G401 (cell line): Measurements from ENCODE around the gene C17orf100. TPM values are rescaled to one million over a fixed set of nuclear protein-coding genes. Genes with fewer than 3 reads are reported as not detected.
"Not testable (repeated sequence)": the region's sequence is repeated elsewhere in the genome, so short reads cannot be mapped to it uniquely, and the experiment has no call there.

Experiments used
- DNase-seq: peaks from one replicate; pipeline ENCODE4 v3.0.0-alpha.2; 2015; ENCODE audit warnings: low spot score
- in situ Hi-C: cut with HindIII; loops from 2 replicates; pipeline ENCODE4 v1.10.0; 2016; ENCODE audit warnings: low sequenced_read_pairs, mixed read lengths
- total RNA-seq: library from RNA; depleted of rRNA; stranded (reverse); fragments of >200 nt; shearing (Covaris generic); gene quantifications from 2 replicates; pipeline ENCODE4 v1.2.3, GENCODE V29; 2014

Gene C17orf100
- total RNA-seq, 1 experiment from 2014 or later, result 2.8 TPM

DNA sequence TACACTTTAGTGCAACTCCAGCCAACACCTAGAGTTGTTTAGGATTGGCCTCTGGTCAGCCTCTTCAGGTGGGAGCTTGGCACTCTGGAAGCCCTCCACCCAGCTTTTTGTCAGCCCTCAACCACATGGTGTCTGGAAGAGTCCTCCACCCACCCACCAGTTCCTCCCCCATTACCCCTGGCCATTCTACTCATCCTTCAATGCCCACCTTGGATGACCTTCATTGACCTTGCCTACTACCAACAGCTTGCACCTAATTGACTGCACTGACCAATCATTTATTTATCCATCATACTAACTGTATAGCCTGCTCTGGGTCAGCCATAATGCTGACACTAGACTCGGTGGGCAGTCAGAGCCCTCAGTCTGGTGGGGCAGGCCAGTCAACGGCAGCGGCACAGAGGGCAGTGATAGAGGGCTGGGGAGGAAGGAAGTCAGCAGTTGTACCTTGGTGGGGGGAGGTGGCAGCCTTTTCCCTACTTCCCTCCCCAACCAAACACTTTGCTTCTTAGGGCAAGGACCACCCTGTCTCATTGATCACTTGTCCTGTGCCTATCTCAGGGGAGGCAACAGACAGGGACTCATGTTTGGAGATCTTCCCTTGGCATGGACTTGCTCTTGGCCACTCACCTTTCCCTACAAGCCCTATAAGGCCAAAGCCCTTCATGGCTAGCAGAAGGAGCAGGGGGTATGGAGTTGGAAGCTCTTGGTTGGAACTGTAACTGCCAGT lies 32.3 kb downstream of the C17orf100 start:
- DNase-seq, result no peak
- in situ Hi-C loops, result no loop called here

DNA sequence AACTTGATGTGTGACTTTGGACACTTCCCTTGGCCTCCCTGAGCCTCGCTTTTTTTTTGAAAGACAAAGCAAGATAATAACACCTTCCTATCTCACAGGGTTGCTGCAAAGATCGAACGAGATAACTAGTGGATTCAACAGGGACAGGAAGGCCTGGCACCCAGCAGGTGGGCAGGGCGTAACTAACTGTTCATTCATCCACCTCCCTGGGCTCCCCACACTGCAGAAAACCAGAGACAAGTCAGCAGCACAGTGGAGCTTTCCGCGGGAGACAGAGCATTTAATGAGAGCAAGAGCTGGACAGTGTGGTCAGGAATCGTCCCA lies 32.9 kb downstream of the C17orf100 start:
- in situ Hi-C loops, result no loop called here

DNA sequence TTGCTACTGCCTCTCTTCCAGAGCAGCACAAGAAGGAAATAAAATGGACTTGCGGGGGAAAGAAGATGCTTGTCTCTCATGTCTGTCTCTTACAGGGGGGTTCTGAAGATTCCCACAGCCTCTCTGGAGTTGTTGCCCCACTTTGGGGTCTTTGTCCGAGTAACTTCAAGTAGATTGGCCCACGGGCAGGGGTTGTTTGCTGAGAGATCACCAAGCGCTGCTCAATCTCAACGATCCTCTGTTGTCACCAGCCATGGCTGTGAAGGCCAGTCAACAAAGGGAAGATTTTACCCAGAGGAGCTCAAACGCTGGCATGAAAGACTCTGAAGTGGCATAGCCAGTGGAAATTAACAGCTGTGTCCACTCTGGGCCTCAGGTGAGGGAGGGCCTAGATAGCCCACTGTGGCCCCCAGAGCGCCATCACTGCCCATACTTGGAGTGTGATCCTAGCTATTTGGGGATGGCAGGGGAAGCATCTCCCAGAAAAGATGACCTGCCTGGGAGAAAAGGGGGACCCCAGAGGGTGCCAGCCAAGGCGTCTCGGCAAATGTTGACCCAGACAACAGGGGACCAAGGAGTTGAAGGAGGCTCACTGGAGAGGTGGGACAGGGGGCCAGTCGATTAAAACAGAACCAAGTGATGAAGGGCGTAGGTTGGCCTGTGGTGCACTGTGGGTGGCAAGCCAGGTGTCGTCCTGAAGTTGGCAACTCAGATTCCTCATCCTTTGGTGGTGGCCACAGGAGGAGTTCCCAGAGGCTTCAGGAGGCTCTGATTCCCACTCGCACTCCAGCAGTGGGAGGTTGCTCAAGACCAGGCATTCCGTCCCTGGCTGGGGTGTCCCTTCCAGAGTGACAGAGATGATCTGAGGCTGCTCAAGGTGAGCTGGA lies 33.6 kb downstream of the C17orf100 start:
- in situ Hi-C loops, result no loop called here

More for the DNA sequence above, 32.9 kb downstream of the C17orf100 start:
- DNase-seq, result no peak

DNA sequence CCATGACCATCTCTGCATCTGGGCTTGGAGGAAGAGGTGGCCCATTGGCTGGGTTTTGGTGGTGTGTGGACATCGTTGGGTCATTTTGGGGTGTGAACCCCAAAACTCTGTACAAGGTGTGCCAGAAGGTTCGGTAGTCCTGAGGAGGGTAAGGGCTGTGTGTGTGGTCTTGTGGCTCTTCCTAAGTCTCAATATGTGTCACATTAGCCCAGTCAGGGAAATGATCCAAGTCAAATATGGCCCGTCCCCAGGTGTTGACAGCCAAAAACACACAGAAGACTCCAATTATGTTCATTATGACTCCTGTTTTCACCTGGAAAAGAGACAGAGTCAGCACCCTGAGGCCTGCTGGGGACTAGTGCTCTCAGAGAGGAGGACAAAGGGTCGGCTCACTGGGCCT lies 34.5 kb downstream of the C17orf100 start:
- in situ Hi-C loops, result no loop called here
- no peak for DNase-seq

More for the DNA sequence above, 33.6 kb downstream of the C17orf100 start:
- DNase-seq, result no peak

DNA sequence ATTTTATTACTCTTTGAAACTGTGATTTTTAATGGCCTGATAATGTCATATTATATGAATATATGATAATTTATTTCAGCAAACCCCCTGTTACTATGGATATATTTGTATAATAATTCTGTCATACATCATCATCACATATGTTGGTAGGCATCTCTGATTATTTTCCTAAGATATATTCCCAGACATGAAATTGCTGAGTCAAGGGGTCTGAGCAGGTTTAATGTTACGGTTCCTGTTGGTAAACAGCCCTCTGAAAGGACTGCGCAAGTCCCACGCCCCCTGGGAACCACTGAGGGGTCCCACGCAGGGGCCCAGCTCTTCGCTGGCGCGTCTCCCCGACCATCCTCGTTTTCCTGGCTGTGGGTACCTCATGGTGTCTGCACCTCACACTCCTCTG lies 37.4 kb downstream of the C17orf100 start:
- no peak for DNase-seq
- in situ Hi-C loops, result no loop called here

DNA sequence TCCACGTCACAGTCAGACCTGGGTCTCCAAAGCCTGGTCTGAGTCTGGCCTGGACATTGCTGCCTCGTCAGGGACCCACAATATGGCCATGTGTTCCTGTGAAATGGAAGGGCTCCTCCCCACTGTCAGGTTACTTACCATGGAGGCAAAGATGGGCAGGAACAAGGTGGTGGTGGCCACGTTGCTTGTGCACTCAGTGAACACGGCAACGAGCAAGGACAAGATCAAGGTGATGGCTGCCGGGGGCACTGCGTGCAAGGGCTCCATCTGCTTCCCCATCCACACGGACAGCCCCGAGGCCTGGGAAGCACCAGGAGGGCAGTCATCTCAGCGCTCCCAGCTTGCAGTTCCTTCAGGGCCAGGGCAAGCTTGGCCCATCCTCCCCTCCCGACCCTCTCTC lies 39.1 kb downstream of the C17orf100 start:
- no peak for DNase-seq
- in situ Hi-C loops, result no loop called here

DNA sequence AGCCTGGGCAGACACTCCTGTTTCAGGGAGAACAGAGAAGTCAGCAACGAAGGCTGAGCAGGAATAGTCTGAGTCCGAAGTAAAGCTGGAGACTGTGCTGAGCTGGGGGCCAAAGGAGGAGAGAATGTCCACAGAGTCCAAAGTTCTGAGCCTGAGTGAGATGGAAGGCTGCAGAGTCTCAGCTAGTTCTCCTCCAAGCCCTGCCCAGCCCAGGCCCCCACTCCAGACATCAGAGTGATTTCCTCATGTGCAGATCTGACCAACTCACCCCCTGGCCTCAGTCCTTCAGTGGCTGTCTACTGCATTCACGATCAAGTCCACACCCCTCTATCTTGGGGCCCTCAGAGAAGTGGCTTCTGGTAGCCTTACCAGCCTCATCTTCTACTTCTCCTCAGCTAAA lies 40.0 kb downstream of the C17orf100 start:
- in situ Hi-C loops, result no loop called here
- no peak for DNase-seq

DNA sequence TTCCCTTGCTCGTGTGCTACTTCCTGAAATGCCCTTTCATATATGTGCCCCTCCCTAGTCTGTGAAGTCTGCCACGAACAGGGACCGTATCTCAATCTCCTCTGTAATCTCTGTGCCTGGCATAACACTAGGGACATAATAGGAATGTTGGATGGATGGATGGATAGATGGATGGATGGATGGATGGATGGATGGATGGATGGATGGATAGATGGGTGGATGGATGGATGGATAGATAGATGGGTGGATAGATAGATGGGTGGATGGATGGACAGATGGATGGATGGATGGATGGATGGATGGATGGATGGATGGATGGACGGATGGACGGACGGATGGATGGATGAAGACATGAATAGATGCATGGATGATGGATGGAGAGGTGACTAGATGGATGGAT lies 40.4 kb downstream of the C17orf100 start:
- DNase-seq, in situ Hi-C loops: not testable (repeated sequence)

DNA sequence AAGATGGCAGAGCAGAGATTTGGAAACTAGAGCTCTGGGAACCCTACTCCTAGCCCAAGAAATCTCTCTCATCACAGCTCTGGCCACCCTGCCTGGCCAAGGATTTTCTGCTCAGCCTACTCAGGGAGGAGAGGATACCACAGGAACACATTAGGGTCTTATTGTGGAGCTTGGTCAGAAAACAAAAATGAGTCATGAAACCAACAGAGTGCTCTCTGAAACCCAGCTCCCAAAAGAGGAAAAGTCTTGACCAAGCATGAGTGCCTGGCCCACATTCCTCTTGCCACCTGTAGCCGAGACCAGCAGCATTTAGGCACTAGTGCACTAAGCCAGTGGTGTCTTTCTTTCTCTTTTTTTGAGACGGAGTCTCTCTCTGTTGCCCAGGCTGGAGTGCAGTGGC lies 43.5 kb downstream of the C17orf100 start:
- in situ Hi-C loops, result no loop called here
- DNase-seq, result no peak

DNA sequence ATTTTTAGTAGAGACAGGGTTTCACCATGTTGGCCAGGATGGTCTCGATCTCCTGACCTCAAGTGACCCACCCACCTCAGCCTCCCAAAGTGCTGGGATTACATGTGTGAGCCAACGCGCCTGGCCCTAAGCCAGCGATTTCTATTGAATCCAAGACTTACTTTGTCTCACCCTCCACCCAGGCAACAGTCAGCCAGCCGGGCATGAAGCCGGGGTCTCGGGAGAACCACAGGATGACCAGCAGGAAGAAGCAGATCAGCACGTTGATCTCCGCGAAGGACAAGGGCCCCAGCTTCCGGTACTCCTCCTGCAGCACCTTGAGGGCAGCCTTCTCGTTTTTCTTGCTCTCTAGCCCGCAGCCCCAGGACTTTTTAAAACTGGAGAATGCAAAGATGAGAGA lies 44.0 kb downstream of the C17orf100 start:
- DNase-seq, result no peak
- in situ Hi-C loops, result no loop called here

DNA sequence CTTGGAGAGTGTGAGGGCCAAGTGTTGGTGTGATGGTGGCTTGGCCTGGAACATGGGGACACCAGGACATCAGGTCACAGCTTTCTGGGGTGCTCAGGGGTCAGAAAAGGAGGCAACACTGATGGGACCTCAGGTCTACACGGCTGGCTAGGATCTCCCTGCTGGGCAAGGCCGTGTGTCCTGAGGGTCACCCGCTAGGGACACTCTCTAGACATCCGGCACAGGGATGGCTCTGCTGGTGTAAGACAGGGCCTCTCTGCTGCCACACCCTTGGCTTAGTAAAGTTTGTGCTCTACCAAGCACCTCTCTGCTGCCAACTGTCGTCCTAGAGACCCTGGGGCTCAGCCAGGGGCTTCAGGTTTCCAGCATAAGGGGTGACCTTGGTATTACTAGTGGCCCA lies 45.3 kb downstream of the C17orf100 start:
- DNase-seq, result no peak
- in situ Hi-C loops, result no loop called here

DNA sequence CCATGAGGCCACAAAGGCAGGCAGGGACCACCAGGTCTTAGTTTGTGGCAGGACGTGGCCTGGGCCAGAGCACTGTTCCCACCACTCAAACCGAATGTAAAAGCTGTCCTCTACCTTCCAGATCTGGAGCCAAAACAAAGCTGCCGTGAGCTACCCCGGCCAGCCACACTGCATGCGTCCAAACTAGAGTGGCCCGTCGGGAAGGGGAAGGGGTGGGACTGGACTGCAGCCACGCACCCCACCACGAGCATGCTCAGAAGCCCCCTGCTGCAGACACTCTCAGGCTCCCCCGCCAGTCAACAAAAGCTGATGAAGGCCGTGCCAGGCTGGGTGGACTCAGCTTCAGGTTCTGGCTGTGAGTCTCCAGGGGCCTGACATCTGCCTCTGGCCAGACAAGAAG lies 46.4 kb downstream of the C17orf100 start:
- DNase-seq, result no peak
- in situ Hi-C loops, result no loop called here

DNA sequence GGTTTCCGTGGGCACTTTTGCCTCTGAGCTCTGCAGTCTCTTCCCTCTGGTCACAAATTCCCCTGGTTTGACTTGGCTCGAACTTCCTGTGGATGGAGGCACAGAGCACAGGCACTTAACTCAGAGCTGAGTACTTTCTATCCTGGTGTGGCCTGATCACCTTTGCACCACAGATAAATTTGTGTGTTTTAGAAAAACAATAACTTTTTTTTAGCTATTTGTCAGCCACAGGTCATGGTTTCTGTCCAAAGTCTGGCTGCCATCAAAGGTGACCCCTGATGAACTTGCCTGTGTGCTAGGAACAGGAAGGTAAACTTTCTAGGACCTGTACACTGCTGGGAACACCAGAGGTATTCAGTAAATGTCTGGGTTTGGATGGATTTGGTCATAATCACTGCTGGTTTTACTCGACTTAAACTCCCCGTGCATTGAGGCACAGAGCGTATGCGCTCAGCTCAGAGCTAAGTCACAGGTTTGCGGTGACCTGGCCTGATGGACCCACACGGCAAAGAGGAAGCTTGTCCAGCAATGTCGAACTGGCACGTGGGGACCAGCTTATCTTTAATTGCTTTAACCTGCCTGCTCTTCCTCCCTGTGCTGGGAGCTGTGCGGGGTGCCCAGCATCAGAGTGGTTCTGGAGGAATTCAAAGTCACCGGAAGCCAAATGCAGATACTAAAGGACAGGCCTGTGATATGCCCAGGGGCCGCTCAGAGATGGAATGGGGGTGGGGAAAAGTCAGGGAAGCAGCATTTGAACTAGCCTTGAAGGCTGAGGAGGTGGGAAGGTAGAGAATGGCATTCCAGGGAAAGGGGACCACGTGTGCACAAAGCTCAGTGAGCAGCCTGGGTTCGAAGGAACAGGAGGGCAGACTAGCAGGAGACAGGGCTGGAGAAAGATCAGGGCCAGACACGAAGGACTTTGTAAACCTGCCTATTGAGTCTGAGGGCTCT lies 48.7 kb downstream of the C17orf100 start:
- in situ Hi-C loops, result no loop called here
- no peak for DNase-seq

DNA sequence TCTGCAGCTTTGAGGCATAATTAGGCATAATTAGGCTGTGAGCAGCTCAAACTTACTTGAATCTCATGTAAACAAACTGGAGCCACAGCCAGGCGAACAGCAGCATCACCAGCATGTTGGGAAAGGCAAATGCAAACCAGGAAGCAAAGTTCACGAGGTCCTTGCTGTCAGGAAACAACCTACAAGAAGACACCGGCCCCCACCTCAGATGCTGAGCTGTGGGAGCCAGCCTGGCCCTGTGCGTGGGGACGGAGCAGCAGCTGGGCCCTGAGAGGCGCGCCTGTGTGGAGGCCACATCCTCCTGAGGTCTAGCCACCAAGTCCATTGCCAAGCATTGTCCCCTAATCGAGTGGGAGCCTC lies 49.4 kb downstream of the C17orf100 start:
- in situ Hi-C loops, result no loop called here
- no peak for DNase-seq

DNA sequence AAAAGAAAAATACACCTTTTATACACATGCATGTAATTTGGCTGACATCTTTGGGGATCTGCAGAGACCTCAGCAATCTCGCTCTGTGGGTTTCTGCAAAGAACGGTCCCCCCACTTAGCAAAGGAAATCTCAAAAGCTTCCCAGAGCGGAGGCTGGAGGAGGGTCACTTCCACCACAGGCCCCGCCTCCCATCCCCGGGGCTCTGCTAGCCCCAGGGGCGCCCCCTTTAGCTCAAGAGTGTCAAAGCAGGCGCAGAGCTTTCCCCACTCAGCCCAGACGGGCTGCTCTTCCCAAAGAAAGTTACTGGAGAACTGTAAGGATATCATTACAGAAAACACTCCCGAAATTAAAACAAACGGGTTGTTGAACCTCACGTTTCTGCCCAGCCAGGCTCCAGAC lies 50.2 kb downstream of the C17orf100 start:
- DNase-seq, result no peak

DNA sequence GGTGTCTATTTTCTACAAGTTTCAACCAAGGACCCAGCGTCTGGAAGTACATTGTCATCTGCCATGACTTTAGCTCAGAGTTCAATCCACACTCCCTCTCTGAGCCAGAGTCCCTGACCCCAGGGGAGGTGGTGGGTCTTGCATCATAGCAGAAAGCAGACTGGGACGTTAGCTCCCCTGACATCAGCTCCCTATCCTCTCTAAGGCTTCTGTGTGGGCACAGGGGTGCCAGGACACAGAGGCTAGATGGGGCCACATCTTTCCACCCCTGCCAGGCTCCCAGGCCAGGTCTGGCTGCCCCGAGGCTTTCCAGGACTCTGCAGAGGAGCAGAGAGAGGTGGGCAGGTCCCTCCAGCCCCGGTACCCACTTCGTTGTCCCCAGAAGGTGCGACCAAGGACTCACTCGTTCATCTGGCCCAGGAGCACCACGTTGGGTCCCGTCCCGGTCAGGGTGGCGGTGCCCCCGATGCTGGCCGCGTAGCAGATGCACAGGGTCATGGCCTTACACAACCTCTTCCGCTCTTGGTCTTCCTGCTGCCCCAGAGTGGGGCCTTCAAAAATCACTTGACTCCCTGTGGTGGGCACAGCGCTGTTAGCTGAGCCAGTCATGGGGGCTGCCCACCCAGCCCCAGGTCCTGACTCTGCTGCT lies 51.1 kb downstream of the C17orf100 start:
- in situ Hi-C loops, result no loop called here
- no peak for DNase-seq

More for the DNA sequence above, 50.2 kb downstream of the C17orf100 start:
- in situ Hi-C loops, result no loop called here
